Measurements from ENCODE around the gene SGTB. TPM values are rescaled to one million over a fixed set of nuclear protein-coding genes. Genes with fewer than 3 reads are reported as not detected.
A peak's percentile ranks its signal among the peaks of the same experiment; 100 is the strongest.
"Not testable (repeated sequence)": the region's sequence is repeated elsewhere in the genome, so short reads cannot be mapped to it uniquely, and the experiment has no call there.

SGTB gene
- total RNA-seq, 1 experiment from 2014 or later, result 1.2 TPM

DNA sequence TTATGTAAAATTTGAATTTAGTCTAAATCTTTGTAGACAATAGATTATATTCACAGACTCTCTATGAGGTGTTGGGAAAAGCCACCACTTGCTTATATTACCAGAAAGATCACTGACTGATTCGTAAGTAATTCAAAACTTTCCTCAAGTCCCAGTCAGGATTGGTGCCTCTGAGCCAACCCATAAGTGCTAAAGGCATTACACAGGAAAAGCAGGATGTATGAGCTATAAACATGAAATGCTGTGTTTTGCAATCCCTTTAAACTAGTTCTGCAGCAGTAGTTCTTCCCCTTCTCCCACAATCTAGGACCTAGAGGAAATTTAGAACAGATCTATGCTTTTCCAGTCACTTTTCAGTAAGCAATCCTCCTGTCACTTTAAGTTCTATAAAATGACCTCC, 49.1 kb downstream of the SGTB start:
- DNase-seq (ENCODE audit: low spot score), result no peak

DNA sequence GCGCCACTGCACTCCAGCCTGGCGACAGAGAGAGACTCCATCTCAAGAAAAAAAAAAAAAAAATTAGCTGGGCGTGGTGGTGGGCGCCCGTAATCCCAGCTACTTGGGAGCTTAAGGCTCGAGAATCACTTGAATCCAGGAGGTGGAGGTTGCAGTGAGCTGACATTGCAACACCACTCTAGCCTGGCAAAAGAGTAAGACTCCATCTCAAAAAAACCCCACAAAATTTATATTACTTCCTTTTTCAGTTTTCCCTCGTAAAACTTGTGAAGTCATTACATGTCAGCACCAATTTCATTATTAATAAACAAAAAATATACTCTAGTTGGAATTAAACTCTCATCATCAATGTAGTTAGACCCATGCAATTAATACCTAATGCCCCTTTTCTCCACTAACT, 53.2 kb downstream of the SGTB start:
- no peak for DNase-seq (ENCODE audit: low spot score)

DNA sequence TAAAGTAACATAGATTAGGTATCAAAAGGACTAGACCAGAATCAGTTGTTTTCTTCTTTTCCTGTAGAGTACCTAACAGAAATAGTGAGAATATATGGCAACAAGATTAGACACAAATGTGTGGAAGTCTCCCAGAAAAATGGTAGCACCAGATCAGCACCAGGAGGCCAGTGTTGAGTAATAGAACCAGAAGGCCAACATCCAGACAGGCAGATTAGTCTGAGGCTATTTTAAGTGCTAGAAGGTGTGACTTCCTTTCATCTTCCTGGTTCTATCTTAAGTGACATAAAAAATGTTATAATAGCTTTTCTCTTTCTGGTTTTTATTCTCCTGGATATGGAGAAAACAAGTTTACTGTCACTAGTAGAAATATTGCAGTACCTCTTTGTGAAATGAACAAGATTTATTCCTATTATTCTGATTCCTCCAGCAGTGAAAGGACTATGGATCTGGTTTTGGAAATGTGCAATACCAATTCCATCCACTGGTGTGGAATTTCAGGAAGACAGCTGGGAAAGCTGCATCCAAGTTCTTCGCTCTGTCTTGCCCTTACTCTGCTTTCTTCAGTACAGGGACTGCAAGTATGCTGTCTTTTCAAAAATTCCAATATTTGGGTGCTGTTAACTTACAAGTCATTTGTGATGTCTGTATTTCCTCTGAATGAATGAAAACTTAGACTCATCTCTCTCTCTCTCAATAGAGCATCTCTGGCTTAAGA, 57.9 kb downstream of the SGTB start:
- DNase-seq (ENCODE audit: low spot score), result peak; percentile 49

DNA sequence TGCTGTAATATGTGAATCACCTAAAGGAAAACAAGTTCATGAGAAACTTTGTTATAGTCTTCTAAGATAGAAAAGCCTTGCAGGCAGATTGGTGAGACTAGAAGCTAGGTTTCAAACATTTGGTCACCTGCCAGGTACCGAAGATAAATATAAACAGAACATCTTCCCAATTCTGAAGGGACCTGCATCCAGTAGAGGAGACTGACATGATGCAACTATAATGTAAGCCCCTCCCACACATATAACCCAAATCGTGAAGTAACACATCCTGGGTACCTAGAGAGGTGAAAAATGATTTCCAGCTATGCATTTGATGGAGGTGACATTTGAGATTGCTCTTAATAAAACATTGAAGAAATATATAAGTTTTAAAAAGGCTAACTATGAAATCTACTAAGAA, 67.2 kb downstream of the SGTB start:
- DNase-seq (ENCODE audit: low spot score), result no peak

DNA sequence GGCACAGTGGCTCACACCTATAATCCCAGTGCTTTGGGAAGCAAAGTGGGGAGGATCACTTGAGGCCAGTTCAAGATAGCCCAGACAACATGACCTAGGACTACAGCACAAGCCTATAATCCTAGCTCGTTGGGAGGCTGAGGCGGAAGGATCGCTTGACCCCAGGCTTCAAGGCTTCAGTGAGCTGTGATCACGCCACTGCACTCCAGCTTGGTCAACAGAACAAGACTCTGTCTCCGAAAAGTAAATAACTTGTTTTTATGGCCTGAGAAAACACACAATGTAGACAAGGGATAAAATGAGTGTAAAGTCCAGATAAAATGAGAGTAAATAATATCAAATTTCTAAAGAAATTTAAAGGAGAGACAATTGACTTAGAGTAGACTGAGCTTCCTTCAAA, 70.8 kb downstream of the SGTB start:
- DNase-seq (ENCODE audit: low spot score), result no peak

DNA sequence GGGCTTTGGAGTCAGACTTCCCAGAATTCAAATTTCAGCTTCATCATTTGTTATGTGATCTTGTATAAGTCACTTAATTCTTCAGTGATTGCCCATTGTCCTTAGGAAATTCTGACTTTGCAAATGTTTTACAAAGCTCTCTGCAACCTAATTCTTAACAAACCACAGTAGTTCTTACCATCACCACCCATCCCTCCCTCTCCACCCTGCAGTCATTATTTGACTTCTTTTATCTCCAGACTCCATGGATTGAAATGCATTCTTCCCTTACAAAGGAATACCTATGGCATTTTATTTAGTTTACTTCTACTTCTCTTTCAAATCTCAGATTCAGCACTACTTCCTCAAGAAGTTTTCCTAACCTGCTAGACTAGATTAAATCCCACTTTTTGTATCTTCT, 74.0 kb downstream of the SGTB start:
- no peak for DNase-seq (ENCODE audit: low spot score)

DNA sequence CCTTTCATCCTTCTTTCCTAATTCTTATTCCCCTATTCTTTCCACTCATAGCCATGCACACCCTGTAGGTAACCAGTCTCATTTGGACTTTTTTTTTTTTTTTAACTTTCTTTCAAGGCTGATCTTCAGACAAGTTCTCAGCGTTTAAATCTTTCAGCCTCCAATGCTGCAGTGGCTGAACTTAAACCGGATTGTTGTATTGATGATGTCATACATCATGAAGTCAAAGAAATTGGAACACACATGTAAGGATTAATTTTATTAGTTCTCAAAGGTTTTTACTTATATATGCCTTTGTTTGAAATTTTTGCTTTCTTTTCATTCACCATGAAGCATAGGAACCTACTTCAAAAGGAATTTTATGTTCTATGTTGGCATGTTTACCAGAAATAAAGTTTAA, 75.0 kb downstream of the SGTB start:
- no peak for DNase-seq (ENCODE audit: low spot score)

DNA sequence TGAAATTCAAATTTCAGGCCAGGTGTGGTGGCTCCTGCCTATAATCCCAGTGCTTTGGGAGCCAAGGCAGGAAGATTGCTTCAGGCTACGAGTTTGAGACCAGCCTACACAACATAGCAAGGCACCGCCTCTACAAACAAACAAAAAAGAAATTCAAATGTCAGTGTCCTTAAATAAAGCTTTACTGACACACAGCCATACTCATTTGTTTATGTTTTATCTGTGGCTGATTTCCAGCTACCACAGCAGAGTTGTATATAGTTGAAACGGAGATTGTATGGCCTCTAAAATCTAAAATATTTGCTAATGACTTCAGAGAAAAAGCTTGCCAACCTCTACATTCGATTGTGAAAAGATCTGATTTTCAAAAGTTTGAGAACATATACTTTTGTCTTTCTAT, 81.7 kb downstream of the SGTB start:
- DNase-seq (ENCODE audit: low spot score), result no peak

DNA sequence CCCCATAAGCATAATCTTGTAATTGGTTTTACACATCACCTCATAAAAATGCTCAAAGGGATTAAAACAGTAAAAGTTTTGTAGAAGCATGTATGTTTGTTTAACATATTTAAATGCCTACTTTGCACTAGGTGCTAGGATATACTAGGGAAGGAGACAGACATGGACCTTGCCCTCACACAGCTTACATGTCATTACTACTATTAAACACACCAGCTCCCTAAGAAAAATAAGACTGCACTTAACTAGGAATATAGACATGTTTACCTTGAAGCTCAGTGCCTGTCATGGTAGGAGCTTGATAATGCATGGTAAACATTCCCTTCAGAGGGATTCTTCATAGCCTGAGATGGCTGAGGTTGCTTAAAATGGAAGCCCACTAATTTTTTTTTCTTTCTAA, 90.9 kb downstream of the SGTB start:
- no peak for DNase-seq (ENCODE audit: low spot score)

DNA sequence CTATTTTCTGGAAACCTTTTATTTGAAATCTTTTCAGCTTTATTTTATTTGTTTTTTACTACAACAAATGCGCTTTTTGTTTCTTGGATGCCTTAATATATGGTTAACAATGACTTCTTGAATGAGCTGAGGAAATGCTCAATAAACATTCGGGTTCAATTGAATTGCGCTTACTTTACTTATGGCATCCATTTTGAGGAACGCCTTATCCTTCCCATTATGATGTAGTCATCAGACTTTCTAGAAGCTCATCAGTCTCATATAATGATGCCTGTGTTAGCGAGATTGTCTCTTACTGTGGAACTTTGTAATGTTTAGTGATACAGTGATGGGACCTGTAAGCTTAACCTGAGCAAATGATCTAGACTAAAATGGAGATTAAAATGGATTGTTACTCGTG, 96.2 kb downstream of the SGTB start:
- DNase-seq (ENCODE audit: low spot score), result peak; percentile 11

DNA sequence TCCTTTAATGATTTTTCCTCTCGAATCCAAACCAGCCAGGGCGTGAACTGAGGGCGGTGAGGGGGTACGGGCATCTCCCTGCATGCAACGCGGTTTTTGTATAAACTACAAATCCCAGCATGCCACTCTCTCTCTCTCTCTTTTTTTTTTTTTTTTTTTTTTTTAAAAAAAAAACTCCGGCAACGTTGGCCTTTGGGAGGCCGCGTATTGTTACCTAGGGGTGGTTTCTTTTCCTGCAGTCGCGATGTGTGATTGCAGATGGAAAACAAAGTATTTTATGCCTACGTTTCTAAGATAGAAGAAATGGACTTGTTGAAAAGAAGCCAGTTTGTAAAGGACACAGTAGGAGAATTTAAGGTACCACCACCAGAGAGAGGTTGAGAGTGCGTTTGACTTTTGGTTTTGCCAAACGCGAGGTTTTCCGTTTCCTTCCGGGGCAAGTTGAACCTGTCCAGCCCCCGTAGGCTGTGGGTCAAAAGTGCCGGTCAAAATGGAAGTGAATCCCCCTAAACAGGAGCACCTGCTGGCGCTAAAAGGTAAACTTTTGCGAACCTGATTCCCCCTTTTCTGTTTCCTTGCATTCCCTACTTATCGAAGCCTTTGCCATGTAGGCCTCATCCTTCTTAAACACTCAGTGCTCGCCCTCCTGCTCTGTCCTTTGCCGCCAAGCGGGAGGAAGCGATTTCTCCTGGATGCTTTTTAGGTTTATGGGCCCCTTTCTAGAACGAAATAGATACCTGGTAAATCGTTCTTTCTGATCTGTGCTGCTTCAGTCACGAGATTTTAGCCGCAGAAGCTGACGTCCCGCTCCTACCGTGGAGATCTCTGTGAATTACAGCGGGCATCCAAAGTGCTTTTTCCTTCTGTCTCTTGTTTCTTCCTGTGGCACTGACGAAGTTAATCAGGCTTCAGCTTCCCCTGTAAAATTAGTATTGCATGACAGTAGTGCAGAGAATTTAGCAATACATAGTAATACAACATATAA, 97.0 kb downstream of the SGTB start, which contains the start of the genes SHLD3 and TRAPPC13:
Gene SHLD3, plus strand, starts transcription at position 457 of the 985 bp plus-strand sequence. CDS start 4,561 bp downstream, outside the sequence.
Gene TRAPPC13, plus strand, starts transcription at position 457 of the 985 bp plus-strand sequence. Its CDS starts 34 bp downstream, at position 491.
- peak; percentile 84 for DNase-seq (ENCODE audit: low spot score)

DNA sequence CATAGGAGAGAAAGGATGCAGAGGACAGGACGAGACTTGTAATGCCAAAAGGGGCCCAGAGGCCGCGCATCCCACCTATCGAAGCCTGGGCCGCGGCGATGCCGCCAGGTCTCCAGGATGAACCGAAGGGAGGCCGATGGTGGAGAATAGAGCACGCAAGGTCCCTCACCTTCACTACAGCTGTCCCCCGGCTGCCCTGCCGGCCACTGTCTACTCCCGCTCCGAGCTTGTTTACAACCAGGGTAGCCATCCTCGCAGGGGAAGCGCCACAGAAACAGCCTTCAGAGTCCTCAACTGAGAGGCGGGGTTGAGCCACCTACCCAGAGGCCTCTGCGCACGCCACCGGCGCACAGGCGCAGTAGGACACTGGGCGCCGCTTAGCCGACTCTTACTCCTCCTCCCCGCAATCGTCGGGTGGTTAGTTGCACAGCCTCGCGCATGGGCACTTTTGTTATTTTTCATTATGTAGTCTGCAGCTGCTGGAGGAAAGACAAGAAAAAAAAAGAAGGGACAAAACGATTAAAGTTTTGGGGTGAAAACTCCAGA, 97.8 kb downstream of the SGTB start, which contains the start of gene TRIM23:
Gene TRIM23, minus strand, starts transcription at position 309 of the 546 bp plus-strand sequence. Its CDS starts 59 bp downstream, at position 250.
- DNase-seq (ENCODE audit: low spot score), result peak; percentile 95

DNA sequence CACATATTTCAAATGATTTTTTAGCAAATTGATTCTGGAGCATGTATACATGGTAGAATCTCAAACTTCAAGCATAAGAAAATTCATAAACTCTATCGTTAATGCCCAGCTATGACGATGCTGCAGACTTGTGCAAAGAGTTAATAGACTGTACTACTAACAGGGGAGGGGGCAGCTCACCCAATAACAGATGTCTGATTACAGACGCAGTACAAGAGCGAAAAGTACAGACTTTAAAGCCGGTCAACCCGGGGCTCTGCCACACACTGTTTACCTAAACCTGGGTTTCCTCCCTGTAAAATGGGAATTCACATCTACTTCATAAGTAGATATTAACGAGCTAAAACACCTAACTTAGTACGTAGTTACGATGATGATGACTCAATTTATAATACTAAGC, 98.4 kb downstream of the SGTB start:
- DNase-seq (ENCODE audit: low spot score), result peak; percentile 3

DNA sequence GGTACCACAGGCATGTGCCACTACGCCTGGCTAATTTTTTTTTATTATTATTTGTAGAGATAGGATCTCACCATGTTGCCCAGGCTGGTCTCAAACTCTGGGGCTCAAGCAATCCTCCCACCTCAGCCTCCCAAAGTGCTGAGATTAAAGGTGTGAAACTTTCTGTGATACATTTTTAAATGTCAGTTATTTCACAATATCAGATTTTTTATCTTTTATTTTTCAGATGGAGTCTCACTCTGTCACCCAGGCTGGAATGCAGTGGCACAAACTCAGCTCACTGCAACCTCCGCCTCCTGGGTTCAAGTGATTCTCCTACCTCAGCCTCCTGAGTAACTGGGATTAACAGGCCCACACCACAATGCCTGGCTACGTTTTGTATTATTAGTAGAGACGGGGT, 99.9 kb downstream of the SGTB start:
- DNase-seq (ENCODE audit: low spot score), result not testable (repeated sequence)

DNA sequence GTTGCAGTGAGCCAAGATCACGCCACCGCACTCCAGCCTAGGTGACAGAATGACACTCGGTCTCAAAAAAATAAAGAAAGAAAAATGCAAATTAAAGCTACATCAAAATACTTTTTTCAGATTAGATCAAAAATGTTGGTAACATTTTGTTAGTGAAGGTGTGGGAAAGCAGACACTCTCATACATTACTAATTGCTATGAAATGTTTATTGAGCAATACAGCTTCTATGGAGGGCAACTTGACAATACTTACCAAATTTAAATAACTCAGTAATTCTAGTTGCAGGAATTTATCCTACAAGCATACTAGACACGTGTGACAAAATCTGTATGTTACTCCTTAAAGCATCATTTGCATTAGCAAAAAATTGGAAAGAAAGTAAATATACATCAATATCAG, 101.9 kb downstream of the SGTB start:
- DNase-seq (ENCODE audit: low spot score), result no peak

Other genes starting within 250 kb of the SGTB start
- gene ADAMTS6, start 240.2 kb downstream of the SGTB start, total RNA-seq (2014; rRNA removed; shearing (Covaris generic)), result 17.3 and 21.6 TPM in 2 replicates
- gene CENPK, start 158.9 kb downstream of the SGTB start, total RNA-seq (2014; rRNA removed; shearing (Covaris generic)), result 19.7 and 20.8 TPM in 2 replicates
- 17.6 and 18.6 TPM in 2 replicates for gene PPWD1, start 158.8 kb downstream of the SGTB start, total RNA-seq (2014; rRNA removed; shearing (Covaris generic))
- gene TRIM23, start 97.8 kb downstream of the SGTB start, total RNA-seq (2014; rRNA removed; shearing (Covaris generic)), result 3.8 and 4.4 TPM in 2 replicates
- gene SHLD3, start 97.1 kb downstream of the SGTB start, total RNA-seq (2014; rRNA removed; shearing (Covaris generic)), result 1.8 and 2.5 TPM in 2 replicates
- gene TRAPPC13, start 97.1 kb downstream of the SGTB start, total RNA-seq (2014; rRNA removed; shearing (Covaris generic)), result 10.5 and 14.0 TPM in 2 replicates
- 19.6 and 22.8 TPM in 2 replicates for gene NLN, start 96 bp upstream of the SGTB start, total RNA-seq (2014; rRNA removed; shearing (Covaris generic))
- 35.0 and 40.2 TPM in 2 replicates for gene ERBIN, start 204.5 kb upstream of the SGTB start, total RNA-seq (2014; rRNA removed; shearing (Covaris generic))